Activated T-helper 1 cell treated with Interleukin-2 at 50 U/mL for 16 hours (primary cell): ENCODE data around the gene GJB5.
"Not testable (repeated sequence)": the region's sequence is repeated elsewhere in the genome, so short reads cannot be mapped to it uniquely, and the experiment has no call there.

Source experiments
- DNase-seq: peaks from one replicate; pipeline ENCODE4 v3.0.0-alpha.2; 2020; ENCODE audit warnings: low read depth

GJB5 gene

GRCh38 chr1:34745666-34746065 is 9.2 kb upstream of the GJB5 start:
- no peak for DNase-seq

GRCh38 chr1:34746101-34746500 is 8.7 kb upstream of the GJB5 start:
- no peak for DNase-seq

- no peak for DNase-seq
Measured at GRCh38 chr1:34746785-34747637, 7.8 kb upstream of the GJB5 start.

GRCh38 chr1:34747638-34747941 is 7.3 kb upstream of the GJB5 start:
- no peak for DNase-seq

GRCh38 chr1:34749992-34750391 is 4.9 kb upstream of the GJB5 start:
- DNase-seq: no peak

- DNase-seq: no peak
Measured at GRCh38 chr1:34750610-34751009, 4.2 kb upstream of the GJB5 start.

- no peak for DNase-seq
Measured at GRCh38 chr1:34753163-34753562, 1.7 kb upstream of the GJB5 start.

- no peak for DNase-seq
Measured at GRCh38 chr1:34755961-34756360, 1.1 kb downstream of the GJB5 start.

- no peak for DNase-seq
Measured at GRCh38 chr1:34757386-34757785, 2.5 kb downstream of the GJB5 start.

- no peak for DNase-seq
Measured at GRCh38 chr1:34758751-34759150, 3.9 kb downstream of the GJB5 start.

- DNase-seq: no peak
Measured at GRCh38 chr1:34759503-34760357, 4.9 kb downstream of the GJB5 start, which contains the start of gene GJB4. TSS of gene GJB4 (plus strand) at chr1:34759740. CDS start at chr1:34761255, 1,515 bp downstream.

- no peak for DNase-seq
Measured at GRCh38 chr1:34761176-34761761, 6.4 kb downstream of the GJB5 start.

- no peak for DNase-seq
Measured at GRCh38 chr1:34761776-34762307, 7.0 kb downstream of the GJB5 start.

- no peak for DNase-seq
Measured at GRCh38 chr1:34762474-34763141, 7.8 kb downstream of the GJB5 start.

- DNase-seq: no peak
Measured at GRCh38 chr1:34763142-34763781, 8.4 kb downstream of the GJB5 start.

- no peak for DNase-seq
Measured at GRCh38 chr1:34768856-34769255, 14.0 kb downstream of the GJB5 start.

GRCh38 chr1:34770891-34771504 is 16.2 kb downstream of the GJB5 start:
- DNase-seq: no peak

GRCh38 chr1:34771573-34772371 is 16.9 kb downstream of the GJB5 start:
- DNase-seq: no peak

GRCh38 chr1:34773114-34773513 is 18.3 kb downstream of the GJB5 start:
- DNase-seq: not testable (repeated sequence)

- DNase-seq: no peak
Measured at GRCh38 chr1:34774957-34775356, 20.1 kb downstream of the GJB5 start.
